Brain microvascular endothelial cell (primary cell): ENCODE measurements around the gene FARS2.
"Not testable (repeated sequence)": the region's sequence is repeated elsewhere in the genome, so short reads cannot be mapped to it uniquely, and the experiment has no call there.

Experiments used
- DNase-seq: peaks from one replicate; pipeline ENCODE4 v3.0.0-alpha.2; 2020
- H3K27ac ChIP-seq: fragments of 250-450 bp; sonication (Bioruptor Pico); 2 replicates; pipeline ENCODE4 v1.5.1; 2020; ENCODE audit warnings: mild to moderate bottlenecking, moderate library complexity
- H3K27me3 ChIP-seq: fragments of 250-450 bp; sonication (Bioruptor Pico); replicated peaks from 2 replicates; pipeline ENCODE4 v1.5.1; 2020; ENCODE audit warnings: mild to moderate bottlenecking
- H3K36me3 ChIP-seq: fragments of 250-450 bp; sonication (Bioruptor Pico); replicated peaks from 2 replicates; pipeline ENCODE4 v1.5.1; 2020; ENCODE audit warnings: mild to moderate bottlenecking
- H3K4me3 ChIP-seq: 2 replicates; pipeline ENCODE4 v1.5.1; 2011; ENCODE audit warnings: low read depth, mild to moderate bottlenecking, control low read depth, low read length, moderate library complexity
- in situ Hi-C: cut with HindIII; loops from 2 replicates; pipeline ENCODE4 v1.10.0; 2017; ENCODE audit warnings: low sequenced_read_pairs, low pct_ligation_motif_present
- TF ChIP-seq, protein P1 (sequence below): IDR thresholded peaks from 2 replicates; pipeline ENCODE4 v1.5.1; 2011; ENCODE audit warnings: low read depth, mild to moderate bottlenecking, moderate library complexity, low read length, control low read depth, inconsistent platforms; ENCODE audit errors: missing control alignments

FARS2 gene

DNA sequence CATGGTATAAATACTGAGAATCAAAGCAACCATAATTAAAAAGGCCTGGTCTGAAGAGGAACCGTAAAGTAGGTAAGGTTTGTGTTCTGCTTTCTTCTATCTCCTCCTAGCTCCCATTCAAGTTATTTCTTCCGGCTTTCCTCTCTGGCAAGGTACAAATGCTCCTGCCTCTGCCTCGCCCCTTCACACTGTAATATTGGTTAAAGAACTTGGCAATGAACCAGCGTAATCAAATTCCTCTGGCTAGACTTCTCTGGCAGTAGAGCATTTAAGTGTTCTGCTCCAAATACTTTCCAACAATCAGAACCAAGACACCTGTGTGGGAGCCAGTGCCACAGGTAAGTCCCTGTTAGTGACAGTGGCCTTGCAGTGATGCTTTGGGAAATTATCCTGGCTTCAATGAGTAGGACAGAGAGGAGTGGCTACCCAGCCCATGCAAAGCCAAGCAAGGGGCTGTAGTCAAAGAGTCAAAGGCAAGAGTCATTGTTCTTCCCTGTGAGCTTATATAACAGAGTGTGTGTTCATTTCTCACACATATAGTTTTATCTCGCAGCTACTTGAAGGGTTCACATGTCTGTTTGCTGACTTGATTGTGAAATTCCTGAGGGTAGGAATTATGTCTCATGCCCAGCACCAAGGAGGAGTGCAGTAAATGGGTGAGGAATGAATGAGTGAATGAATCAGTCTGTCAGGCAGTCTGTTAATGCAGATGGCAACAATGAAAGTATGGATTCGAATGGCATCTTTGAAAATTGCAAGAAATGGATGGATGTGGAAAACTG lies 416.1 kb downstream of the FARS2 start:
- in situ Hi-C loops = no loop called here
- Histone ChIP-seq H3K27me3 (no peaks in the 10 kb centered on the region), H3K36me3 (no peaks in the 10 kb centered on the region), H3K4me3 (no peak overlapping the region), H3K27ac (no peak overlapping the region)
- TF ChIP-seq, protein P1, sequence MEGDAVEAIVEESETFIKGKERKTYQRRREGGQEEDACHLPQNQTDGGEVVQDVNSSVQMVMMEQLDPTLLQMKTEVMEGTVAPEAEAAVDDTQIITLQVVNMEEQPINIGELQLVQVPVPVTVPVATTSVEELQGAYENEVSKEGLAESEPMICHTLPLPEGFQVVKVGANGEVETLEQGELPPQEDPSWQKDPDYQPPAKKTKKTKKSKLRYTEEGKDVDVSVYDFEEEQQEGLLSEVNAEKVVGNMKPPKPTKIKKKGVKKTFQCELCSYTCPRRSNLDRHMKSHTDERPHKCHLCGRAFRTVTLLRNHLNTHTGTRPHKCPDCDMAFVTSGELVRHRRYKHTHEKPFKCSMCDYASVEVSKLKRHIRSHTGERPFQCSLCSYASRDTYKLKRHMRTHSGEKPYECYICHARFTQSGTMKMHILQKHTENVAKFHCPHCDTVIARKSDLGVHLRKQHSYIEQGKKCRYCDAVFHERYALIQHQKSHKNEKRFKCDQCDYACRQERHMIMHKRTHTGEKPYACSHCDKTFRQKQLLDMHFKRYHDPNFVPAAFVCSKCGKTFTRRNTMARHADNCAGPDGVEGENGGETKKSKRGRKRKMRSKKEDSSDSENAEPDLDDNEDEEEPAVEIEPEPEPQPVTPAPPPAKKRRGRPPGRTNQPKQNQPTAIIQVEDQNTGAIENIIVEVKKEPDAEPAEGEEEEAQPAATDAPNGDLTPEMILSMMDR = no peak
- no peak for DNase-seq

DNA sequence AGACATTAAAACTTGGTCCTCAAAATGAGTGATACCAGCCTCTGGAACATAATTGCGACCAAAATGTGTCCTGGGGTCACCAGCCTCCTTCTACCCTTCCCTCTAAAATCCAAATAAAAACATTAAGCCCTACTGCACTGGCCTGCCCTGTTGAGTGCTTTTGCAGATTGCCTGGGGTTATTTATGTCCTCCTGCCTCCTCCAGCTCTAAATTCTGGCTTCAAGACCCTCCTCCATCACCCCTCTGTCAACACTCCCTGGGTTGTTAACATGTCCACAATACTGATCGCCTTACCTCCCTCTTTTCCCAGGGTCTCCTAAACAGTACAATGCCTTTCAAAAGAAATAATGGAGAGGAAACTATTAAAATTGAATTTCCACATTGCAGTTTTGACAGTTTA lies 418.0 kb downstream of the FARS2 start:
- in situ Hi-C loops = no loop called here
- no peak overlapping the region for H3K27ac ChIP-seq
- H3K36me3 ChIP-seq = no peaks in the 10 kb centered on the region
- no peaks in the 10 kb centered on the region for H3K27me3 ChIP-seq
- H3K4me3 ChIP-seq = no peak overlapping the region
- TF ChIP-seq, protein P1 = no peak
- DNase-seq = no peak

DNA sequence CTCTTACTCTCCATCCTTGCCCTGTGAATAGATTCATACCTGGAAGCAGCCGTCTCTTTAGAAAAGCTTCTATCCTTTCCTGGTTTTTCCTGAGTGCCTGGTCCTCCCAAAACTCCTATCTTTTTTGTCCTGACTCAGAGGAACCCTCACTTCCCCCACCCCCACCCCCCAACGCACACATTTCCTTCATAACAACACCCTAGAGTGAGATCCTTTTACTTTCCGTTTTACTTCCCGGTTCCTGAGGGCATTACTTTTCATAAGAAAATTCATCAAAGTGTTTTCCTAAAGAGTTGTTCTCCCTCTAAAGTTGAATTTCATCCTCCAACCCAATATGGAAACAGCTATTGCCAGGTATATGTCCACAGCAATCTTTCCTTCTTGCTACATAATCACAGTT lies 418.4 kb downstream of the FARS2 start:
- in situ Hi-C loops = no loop called here
- H3K36me3 ChIP-seq = no peaks in the 10 kb centered on the region
- DNase-seq = no peak
- TF ChIP-seq, protein P1 = no peak
- no peak overlapping the region for H3K27ac ChIP-seq
- no peak overlapping the region for H3K4me3 ChIP-seq
- no peaks in the 10 kb centered on the region for H3K27me3 ChIP-seq

DNA sequence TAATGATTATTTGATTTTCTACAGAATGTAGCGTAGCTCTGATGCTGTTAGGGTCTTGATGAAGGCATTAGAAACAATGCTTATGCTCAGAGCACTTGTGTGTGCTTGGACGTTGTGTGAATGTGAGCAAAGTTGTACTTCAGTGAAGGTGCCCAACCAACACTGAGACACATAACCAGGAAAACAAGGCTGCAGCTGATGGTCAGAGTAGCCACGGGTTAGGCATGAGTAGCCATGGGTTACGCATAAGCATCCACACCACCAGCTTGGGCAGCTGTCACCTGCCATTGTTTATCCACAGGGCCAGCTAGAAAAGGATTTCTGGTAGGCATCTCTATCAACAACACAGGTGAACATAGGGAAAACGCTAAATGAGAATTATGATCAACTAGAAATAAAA lies 418.8 kb downstream of the FARS2 start:
- TF ChIP-seq, protein P1 = no peak
- Histone ChIP-seq H3K27me3 (no peaks in the 10 kb centered on the region), H3K4me3 (no peak overlapping the region), H3K27ac (no peak overlapping the region), H3K36me3 (no peaks in the 10 kb centered on the region)
- no peak for DNase-seq
- in situ Hi-C loops = no loop called here

DNA sequence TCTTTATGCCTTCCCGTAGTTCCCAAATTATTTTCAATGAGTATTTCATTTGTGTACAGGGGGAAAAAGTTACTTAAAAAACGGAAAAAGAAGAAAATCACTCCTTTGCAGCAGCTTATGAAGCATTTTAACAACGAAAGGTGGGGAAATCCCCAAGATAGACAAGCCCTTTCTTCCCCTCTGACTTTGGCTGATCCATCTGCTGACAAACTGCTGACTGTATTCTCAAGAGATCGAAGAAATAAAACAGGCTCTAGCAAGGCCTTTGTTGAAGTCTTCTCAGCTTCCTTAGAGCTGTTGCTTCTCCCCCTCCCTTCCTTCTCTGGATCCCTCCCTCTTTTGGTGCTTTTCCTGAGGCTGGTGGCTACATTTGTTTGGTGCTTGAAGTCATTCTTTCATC lies 420.2 kb downstream of the FARS2 start:
- DNase-seq = no peak
- H3K27me3 ChIP-seq = no peaks in the 10 kb centered on the region
- TF ChIP-seq, protein P1 = no peak
- in situ Hi-C loops = no loop called here
- H3K4me3 ChIP-seq = no peak overlapping the region
- no peaks in the 10 kb centered on the region for H3K36me3 ChIP-seq
- H3K27ac ChIP-seq = no peak overlapping the region

DNA sequence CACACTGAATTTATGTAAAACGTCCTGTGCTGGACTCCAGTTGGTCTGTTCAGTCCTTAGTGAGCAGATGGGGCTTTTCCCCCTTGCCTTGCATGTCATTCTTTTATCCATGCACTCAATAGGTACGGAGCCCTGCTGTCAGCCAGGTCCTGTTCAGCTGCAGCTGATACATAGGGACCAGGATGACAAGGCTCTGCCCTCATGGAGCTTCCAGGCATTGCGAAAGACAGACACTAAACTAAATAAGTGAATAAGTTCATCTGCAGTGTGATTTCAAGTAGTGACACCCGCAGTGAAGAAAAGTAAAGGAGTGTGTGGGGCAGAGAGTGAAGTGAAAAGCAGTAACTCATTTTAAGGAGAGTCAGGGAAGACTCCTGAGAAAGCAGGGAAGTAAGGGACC lies 421.2 kb downstream of the FARS2 start:
- no peak for DNase-seq
- H3K27ac ChIP-seq = no peak overlapping the region
- no peak overlapping the region for H3K4me3 ChIP-seq
- H3K36me3 ChIP-seq = no peaks in the 10 kb centered on the region
- no peaks in the 10 kb centered on the region for H3K27me3 ChIP-seq
- TF ChIP-seq, protein P1 = no peak
- in situ Hi-C loops = no loop called here

DNA sequence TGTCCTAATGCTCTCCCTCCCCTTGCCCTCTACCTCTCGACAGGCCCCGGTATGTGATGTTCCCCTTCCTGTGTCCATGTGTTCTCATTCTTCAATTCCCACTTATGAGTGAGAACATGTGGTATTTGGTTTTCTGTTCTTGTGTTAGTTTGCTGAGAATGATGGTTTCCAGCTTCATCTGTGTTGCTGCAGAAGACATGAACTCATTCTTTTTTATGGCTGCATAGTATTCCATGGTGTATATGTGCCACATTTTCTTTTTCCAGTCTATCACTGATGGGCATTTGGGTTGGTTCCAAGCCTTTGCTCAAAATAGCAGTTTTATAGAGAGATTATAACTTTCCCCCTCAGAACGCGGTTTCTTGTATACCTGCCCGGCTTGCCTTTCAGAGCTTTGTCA lies 422.4 kb downstream of the FARS2 start:
- H3K36me3 ChIP-seq, H3K27ac ChIP-seq, H3K27me3 ChIP-seq, H3K4me3 ChIP-seq, in situ Hi-C loops, DNase-seq: not testable (repeated sequence)
